ENCODE data around the gene KIF23. TPM values are rescaled to one million over a fixed set of nuclear protein-coding genes. Genes with fewer than 3 reads are reported as not detected.

The KIF23 gene
- total RNA-seq, 4 donors from 2014 or later = 1.1 to 8.6 (median 4.7) TPM

- no peaks in the 10 kb centered on the region for H3K9me3 ChIP-seq
- no peak for ATAC-seq
- H3K27ac ChIP-seq = no peak overlapping the region
- no peaks in the 10 kb centered on the region for H3K36me3 ChIP-seq
- peaks cover 0 to 19% (median 0%) of the 10 kb centered on the region in 3 donors for H3K4me1 ChIP-seq
- H3K27me3 ChIP-seq = no peaks in the 10 kb centered on the region
- TF ChIP-seq POLR2A (IDR thresholded peaks at IDR 0.05) (no peak), CTCF (IDR thresholded peaks at IDR 0.05) (no peak), EP300 (IDR thresholded peaks at IDR 0.05) (no peak), POLR2AphosphoS5 (IDR thresholded peaks at IDR 0.05) (no peak)
- no peak overlapping the region for H3K4me3 ChIP-seq
Measured at GRCh38 chr15:69417581-69417980, 3.4 kb downstream of the KIF23 start.

GRCh38 chr15:69421498-69421897 is 7.3 kb downstream of the KIF23 start:
- Histone ChIP-seq H3K27me3 (no peaks in the 10 kb centered on the region), H3K9me3 (no peaks in the 10 kb centered on the region), H3K27ac (no peak overlapping the region), H3K36me3 (no peaks in the 10 kb centered on the region), H3K4me3 (no peak overlapping the region), H3K4me1 (no peaks in the 10 kb centered on the region)
- ATAC-seq = no peak
- TF ChIP-seq POLR2AphosphoS5 (IDR thresholded peaks at IDR 0.05) = no peak

- Histone ChIP-seq H3K36me3 (no peaks in the 10 kb centered on the region), H3K9me3 (no peaks in the 10 kb centered on the region), H3K27me3 (no peaks in the 10 kb centered on the region), H3K4me1 (no peaks in the 10 kb centered on the region), H3K4me3 (no peak overlapping the region), H3K27ac (no peak overlapping the region)
- WGBS, 2 donors (ENCODE audit: low coverage in 1 of 2) = 82 to 83% methylated on average over 3 of the region's 4 CpGs
- ATAC-seq = no peak
- no peak for TF ChIP-seq CTCF (IDR thresholded peaks at IDR 0.05)
- TF ChIP-seq EP300 (IDR thresholded peaks at IDR 0.05) = no peak
- no peak for TF ChIP-seq POLR2A (IDR thresholded peaks at IDR 0.05)
- no peak for TF ChIP-seq POLR2AphosphoS5 (IDR thresholded peaks at IDR 0.05)
Measured at GRCh38 chr15:69422336-69422895, 8.3 kb downstream of the KIF23 start.

GRCh38 chr15:69424001-69424400 is 9.9 kb downstream of the KIF23 start:
- no peaks in the 10 kb centered on the region for H3K9me3 ChIP-seq
- 84 to 96% methylated on average over 2 of the region's 2 CpGs for WGBS, 2 donors (ENCODE audit: low coverage in 1 of 2)
- no peaks in the 10 kb centered on the region for H3K4me1 ChIP-seq
- H3K27ac ChIP-seq = no peak overlapping the region
- no peak for ATAC-seq
- H3K4me3 ChIP-seq = no peak overlapping the region
- H3K27me3 ChIP-seq = no peaks in the 10 kb centered on the region
- TF ChIP-seq POLR2AphosphoS5 (IDR thresholded peaks at IDR 0.05) (no peak), EP300 (IDR thresholded peaks at IDR 0.05) (no peak), CTCF (IDR thresholded peaks at IDR 0.05) (no peak), POLR2A (IDR thresholded peaks at IDR 0.05) (no peak)
- H3K36me3 ChIP-seq = no peaks in the 10 kb centered on the region

- Histone ChIP-seq H3K27me3 (no peaks in the 10 kb centered on the region), H3K9me3 (no peaks in the 10 kb centered on the region), H3K27ac (no peak overlapping the region), H3K36me3 (no peaks in the 10 kb centered on the region), H3K4me1 (no peaks in the 10 kb centered on the region), H3K4me3 (no peak overlapping the region)
- no peak for TF ChIP-seq POLR2A (IDR thresholded peaks at IDR 0.05)
- TF ChIP-seq CTCF (IDR thresholded peaks at IDR 0.05) = no peak
- no peak for ATAC-seq
- 55 to 100% methylated on average over 1 of the region's 1 CpG for WGBS, 2 donors (ENCODE audit: low coverage in 1 of 2)
Measured at GRCh38 chr15:69424748-69425413, 10.7 kb downstream of the KIF23 start.
